D721Med (cell line): ENCODE results near the gene ISM2.

Source experiments
- DNase-seq: peaks from one replicate; pipeline ENCODE4 v3.0.0; 2011; ENCODE audit warnings: low spot score; ENCODE audit not compliant: insufficient read length
- FAIRE-seq: peaks from 2 replicates; lab custom pipeline; 2011; peaks lifted over from hg19 to GRCh38; lab: Jason Lieb, UNC
- CTCF ChIP-seq: IDR thresholded peaks from 2 replicates; pipeline ENCODE4 v1.5.1; 2012; ENCODE audit warnings: mild to moderate bottlenecking, control low read depth; ENCODE audit not compliant: insufficient read depth; ENCODE audit errors: missing control alignments

The ISM2 gene

DNA sequence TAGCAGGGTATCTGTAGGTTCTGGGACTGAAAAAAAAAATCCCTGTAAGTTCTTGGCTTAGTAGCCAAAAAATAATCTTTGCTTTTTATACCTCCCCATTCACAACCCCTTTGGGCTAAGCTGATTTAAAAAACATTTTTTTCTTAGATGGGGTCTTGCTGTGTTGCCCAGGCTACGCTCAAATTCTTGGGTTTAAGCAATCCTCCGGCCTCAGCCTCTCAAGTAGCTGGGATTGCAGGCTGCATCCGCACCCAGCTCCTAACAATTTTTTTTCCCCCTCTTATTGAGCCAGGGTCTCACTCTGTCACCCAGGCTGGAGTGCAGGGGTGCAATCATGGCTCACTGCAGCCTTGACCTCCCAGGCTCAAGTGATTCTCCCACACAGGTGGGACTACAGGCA, 9.1 kb upstream of the ISM2 start:
- TF ChIP-seq CTCF = no peak

DNA sequence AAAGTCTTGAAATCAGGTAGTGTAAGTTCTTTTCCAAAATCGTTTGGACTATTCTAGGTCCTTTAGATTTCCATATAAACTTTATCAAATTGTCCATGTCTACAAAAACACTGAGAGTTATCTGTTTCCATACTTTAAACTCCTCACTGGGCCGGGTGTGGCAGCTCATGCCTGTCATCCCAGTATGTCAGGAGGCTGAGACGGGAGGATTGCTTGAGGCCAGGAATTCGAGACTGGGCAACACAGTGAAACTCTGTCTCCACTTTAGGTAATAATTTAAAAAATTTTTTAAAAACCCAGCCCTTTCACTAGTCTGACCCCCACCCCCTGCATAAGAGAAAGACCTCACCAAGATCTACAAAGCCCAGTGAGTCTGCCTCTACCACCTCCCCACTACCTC, 6.4 kb upstream of the ISM2 start:
- DNase-seq (no peak), FAIRE-seq (no peak)
- TF ChIP-seq CTCF = no peak

More for the DNA sequence above, 9.1 kb upstream of the ISM2 start:
- FAIRE-seq = no peak
- no peak for DNase-seq

DNA sequence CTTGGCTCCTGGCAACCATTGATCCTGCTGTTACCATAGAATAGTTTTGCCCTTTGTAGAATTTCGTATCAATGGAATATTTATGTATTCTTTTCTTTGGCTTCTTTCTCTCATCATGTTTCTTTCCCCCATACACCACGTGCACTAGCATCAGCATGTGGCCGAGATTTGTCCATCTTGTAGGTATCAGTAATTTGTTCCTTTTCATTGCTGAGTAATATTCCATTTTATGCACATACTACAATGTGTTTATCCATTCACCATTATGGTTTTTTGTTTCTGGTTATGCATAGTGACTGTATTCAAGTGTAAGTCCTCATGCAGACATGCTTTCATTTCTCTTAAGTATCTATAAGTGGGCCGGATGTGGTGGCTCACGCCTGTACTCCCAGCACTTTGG, 4.5 kb upstream of the ISM2 start:
- no peak for TF ChIP-seq CTCF
- DNase-seq (no peak), FAIRE-seq (no peak)

DNA sequence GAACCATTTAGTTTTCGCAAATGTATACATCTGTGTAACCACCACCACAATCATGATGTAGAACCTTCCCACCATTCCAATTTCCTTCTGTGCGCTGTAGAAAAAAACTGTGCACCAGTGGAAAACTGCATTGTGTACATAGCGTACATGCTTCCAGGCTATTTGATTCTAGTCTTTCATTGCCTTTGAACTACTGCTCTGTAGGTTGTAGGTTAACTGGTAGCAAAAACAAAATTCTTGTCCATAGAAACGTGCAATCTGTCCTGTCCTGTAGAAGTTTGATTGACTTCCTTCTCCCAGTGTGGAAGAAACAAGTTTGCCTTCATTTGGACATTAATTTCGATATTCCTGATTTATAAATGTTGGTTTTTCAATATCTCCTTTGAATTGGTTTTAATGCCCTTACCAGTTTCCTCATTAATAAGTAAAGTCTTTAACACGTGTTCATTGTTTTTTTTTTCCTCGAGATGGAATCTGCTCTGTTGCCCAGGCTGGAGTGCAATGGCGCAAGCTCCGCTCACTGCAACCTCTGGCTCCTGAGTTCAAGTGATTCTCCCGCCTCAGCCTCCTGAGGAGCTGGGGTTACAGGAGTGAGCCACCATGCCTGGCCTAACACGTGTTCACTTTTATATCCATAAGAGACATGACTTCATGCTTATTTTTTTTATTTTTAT, 3.6 kb upstream of the ISM2 start:
- DNase-seq (no peak), FAIRE-seq (no peak)
- no peak for TF ChIP-seq CTCF

- FAIRE-seq = no peak
- TF ChIP-seq CTCF = no peak
- no peak for DNase-seq
These were observed 440 bp upstream of the ISM2 start for GRCh38 chr14:77498984-77499527.

DNA sequence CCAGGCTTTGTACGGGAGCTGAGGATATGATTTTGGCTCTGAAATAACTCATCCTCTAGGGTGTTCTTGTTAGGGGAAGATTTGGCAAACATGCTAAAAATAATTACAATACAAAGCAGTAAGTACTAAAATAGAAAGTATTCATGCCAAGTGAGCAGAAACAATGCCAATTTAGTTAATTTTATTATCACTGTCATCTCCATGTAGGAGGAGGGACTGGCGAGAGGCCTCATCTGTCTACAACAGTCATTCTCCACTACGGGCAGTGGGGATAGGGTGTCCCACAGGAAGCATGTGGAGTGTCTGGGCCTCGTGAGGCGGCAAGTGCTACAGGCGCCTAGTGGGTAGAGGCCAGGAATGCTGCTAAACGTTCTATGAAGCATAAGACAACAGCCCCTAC, 3.3 kb downstream of the ISM2 start:
- no peak for DNase-seq
- no peak for TF ChIP-seq CTCF

DNA sequence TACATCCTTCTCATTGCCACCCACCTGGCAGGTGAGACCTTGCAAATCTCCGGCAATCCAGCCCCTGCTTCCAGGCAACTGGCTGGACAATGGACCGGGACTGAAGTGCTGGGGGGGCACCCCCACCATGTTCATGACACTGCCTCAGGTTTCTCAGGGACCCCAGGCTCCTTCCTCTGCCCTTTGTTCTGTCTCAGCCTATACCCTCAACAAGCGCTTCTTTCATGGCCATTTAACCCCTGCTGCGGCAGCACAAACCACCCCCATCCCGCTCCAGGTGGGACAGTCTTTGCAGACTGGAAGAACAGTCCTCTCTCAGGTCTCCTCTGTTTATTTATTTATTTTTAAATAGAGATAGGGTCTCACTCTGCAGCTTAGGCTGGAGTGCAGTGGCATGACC, 7.6 kb downstream of the ISM2 start:
- TF ChIP-seq CTCF = no peak
- FAIRE-seq = no peak

More for the DNA sequence above, 3.3 kb downstream of the ISM2 start:
- FAIRE-seq = no peak

More for the DNA sequence above, 7.6 kb downstream of the ISM2 start:
- DNase-seq = no peak
